Mucosa of stomach (tissue), 1 donor: Measurements from ENCODE around the gene OTUB2.
"Not testable (repeated sequence)": the region's sequence is repeated elsewhere in the genome, so short reads cannot be mapped to it uniquely, and the experiment has no call there.

Source experiments
- H3K27me3 ChIP-seq: one replicate; pipeline ENCODE4 v1.7.0; 2013; ENCODE audit warnings: mild to moderate bottlenecking, low read length; ENCODE audit not compliant: control insufficient read depth, insufficient read depth
- H3K36me3 ChIP-seq: one replicate; pipeline ENCODE4 v1.7.0; 2013; ENCODE audit warnings: low read length; ENCODE audit not compliant: control insufficient read depth, insufficient read depth
- H3K4me1 ChIP-seq: one replicate; pipeline ENCODE4 v1.7.0; 2013; ENCODE audit warnings: mild to moderate bottlenecking, low read length; ENCODE audit not compliant: control insufficient read depth, insufficient read depth
- H3K4me3 ChIP-seq: one replicate; pipeline ENCODE4 v1.7.0; 2013; ENCODE audit warnings: low read length
- H3K9ac ChIP-seq: one replicate; pipeline ENCODE4 v1.7.0; 2013; ENCODE audit warnings: mild to moderate bottlenecking, low read length, moderate library complexity
- H3K9me3 ChIP-seq: one replicate; pipeline ENCODE4 v1.7.0; 2013; ENCODE audit warnings: mild to moderate bottlenecking, low read length, moderate library complexity; ENCODE audit not compliant: control insufficient read depth
- donor health status: Pancreatic carcinoma.

The OTUB2 gene

GRCh38 chr14:94056579-94057308 lies 30.6 kb downstream of the OTUB2 start:
- Histone ChIP-seq H3K9ac (no peak overlapping the region), H3K27me3 (no peaks in the 10 kb centered on the region), H3K4me3 (no peak overlapping the region), H3K4me1 (no peaks in the 10 kb centered on the region), H3K9me3 (no peaks in the 10 kb centered on the region), H3K36me3 (peaks cover 17% of the 10 kb centered on the region)

- H3K4me3 ChIP-seq = no peak overlapping the region
- no peak overlapping the region for H3K9ac ChIP-seq
- H3K27me3 ChIP-seq = no peaks in the 10 kb centered on the region
- no peaks in the 10 kb centered on the region for H3K4me1 ChIP-seq
- no peaks in the 10 kb centered on the region for H3K9me3 ChIP-seq
- H3K36me3 ChIP-seq = peaks cover 17% of the 10 kb centered on the region
Measured at GRCh38 chr14:94058128-94058673, 32.1 kb downstream of the OTUB2 start.

- Histone ChIP-seq H3K27me3 (no peaks in the 10 kb centered on the region), H3K4me3 (no peak overlapping the region), H3K9me3 (no peaks in the 10 kb centered on the region), H3K9ac (no peak overlapping the region), H3K4me1 (no peaks in the 10 kb centered on the region), H3K36me3 (peaks cover 17% of the 10 kb centered on the region)
Measured at GRCh38 chr14:94058674-94059138, 32.6 kb downstream of the OTUB2 start.

- Histone ChIP-seq H3K4me1 (no peaks in the 10 kb centered on the region), H3K27me3 (no peaks in the 10 kb centered on the region), H3K4me3 (no peak overlapping the region), H3K9me3 (no peaks in the 10 kb centered on the region), H3K36me3 (peaks cover 17% of the 10 kb centered on the region), H3K9ac (no peak overlapping the region)
Measured at GRCh38 chr14:94059998-94060397, 33.9 kb downstream of the OTUB2 start.

GRCh38 chr14:94062344-94062940 lies 36.3 kb downstream of the OTUB2 start:
- Histone ChIP-seq H3K9ac (no peak overlapping the region), H3K9me3 (no peaks in the 10 kb centered on the region), H3K4me3 (no peak overlapping the region), H3K4me1 (peaks cover 16% of the 10 kb centered on the region), H3K36me3 (peaks cover 17% of the 10 kb centered on the region), H3K27me3 (no peaks in the 10 kb centered on the region)

- H3K9me3 ChIP-seq = no peaks in the 10 kb centered on the region
- H3K27me3 ChIP-seq = no peaks in the 10 kb centered on the region
- H3K4me1 ChIP-seq = peaks cover 16% of the 10 kb centered on the region
- H3K9ac ChIP-seq = no peak overlapping the region
- H3K4me3 ChIP-seq = no peak overlapping the region
- no peaks in the 10 kb centered on the region for H3K36me3 ChIP-seq
Measured at GRCh38 chr14:94066089-94066676, 40.0 kb downstream of the OTUB2 start.

- not testable (repeated sequence) for H3K36me3 ChIP-seq, H3K4me3 ChIP-seq, H3K9me3 ChIP-seq, H3K4me1 ChIP-seq, H3K27me3 ChIP-seq, H3K9ac ChIP-seq
Measured at GRCh38 chr14:94072076-94072475, 45.9 kb downstream of the OTUB2 start.

- no peak overlapping the region for H3K9ac ChIP-seq
- peaks cover 21% of the 10 kb centered on the region for H3K4me1 ChIP-seq
- peaks cover 5% of the 10 kb centered on the region for H3K36me3 ChIP-seq
- H3K27me3 ChIP-seq = no peaks in the 10 kb centered on the region
- peaks cover 5% of the 10 kb centered on the region for H3K9me3 ChIP-seq
- H3K4me3 ChIP-seq = no peak overlapping the region
Measured at GRCh38 chr14:94074534-94074933, 48.4 kb downstream of the OTUB2 start.

GRCh38 chr14:94075008-94075407 lies 48.9 kb downstream of the OTUB2 start:
- peaks cover 5% of the 10 kb centered on the region for H3K36me3 ChIP-seq
- no peak overlapping the region for H3K9ac ChIP-seq
- peaks cover 5% of the 10 kb centered on the region for H3K9me3 ChIP-seq
- no peak overlapping the region for H3K4me3 ChIP-seq
- H3K4me1 ChIP-seq = peaks cover 25% of the 10 kb centered on the region
- H3K27me3 ChIP-seq = no peaks in the 10 kb centered on the region

GRCh38 chr14:94077111-94077821 lies 51.1 kb downstream of the OTUB2 start:
- H3K4me1 ChIP-seq = peaks cover 32% of the 10 kb centered on the region
- peaks cover 5% of the 10 kb centered on the region for H3K9me3 ChIP-seq
- H3K36me3 ChIP-seq = peaks cover 5% of the 10 kb centered on the region
- H3K4me3 ChIP-seq = peak overlapping the region; percentile 22
- no peaks in the 10 kb centered on the region for H3K27me3 ChIP-seq
- no peak overlapping the region for H3K9ac ChIP-seq

GRCh38 chr14:94077823-94078222 lies 51.7 kb downstream of the OTUB2 start:
- Histone ChIP-seq H3K9ac (no peak overlapping the region), H3K4me1 (peaks cover 32% of the 10 kb centered on the region), H3K4me3 (peak overlapping the region; percentile 22), H3K36me3 (peaks cover 5% of the 10 kb centered on the region), H3K27me3 (no peaks in the 10 kb centered on the region), H3K9me3 (peaks cover 5% of the 10 kb centered on the region)
